22Rv1 (cell line): ENCODE data around the gene IRF1.

ENCODE experiments used
- H3K27ac ChIP-seq: fragments of 450-650 bp; 2 replicates; pipeline ENCODE4 v1.5.1; 2017
- ZFX ChIP-seq: fragments of 450-650 bp; IDR thresholded peaks from 2 replicates; pipeline ENCODE4 v1.6.1; 2017; ENCODE audit warnings: antibody characterized with exemption, borderline replicate concordance
- TF ChIP-seq, protein P1 (sequence below): fragments of 450-650 bp; IDR thresholded peaks from 2 replicates; pipeline ENCODE4 v1.5.1; 2017; ENCODE audit warnings: mild to moderate bottlenecking

Gene IRF1

DNA sequence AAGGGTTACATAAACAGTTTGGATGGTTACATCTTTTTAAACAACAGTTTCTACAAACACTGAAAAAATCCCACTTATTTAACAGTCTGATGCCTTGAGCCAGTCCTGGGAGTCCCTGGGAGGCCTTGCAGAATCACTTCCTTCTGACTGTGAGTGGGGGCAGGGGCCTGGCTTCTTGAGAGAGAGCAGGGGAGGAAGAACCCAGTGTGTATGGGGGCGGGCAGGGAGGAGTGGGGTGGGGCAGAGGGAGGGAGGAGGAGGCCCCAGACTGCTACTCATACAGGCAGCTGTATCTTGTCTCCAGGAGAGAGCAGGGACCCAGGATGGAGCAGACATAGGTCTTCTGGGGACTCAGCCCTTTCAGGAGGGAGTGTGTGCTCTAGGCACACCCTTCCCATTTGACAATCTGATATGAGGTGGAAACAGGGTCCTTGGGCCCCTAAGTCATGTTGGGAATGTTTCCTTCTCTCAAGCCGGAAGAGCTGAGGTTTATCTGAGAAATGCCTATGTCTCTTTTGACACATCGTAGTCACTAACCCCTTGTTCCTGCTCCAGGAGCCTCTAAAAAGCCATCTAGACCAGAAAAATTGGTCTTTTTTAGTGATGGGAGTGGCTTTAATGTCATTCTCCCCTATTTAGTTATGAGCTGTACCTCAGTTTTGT is 52.8 kb downstream of the IRF1 start:
- no peak overlapping the region for H3K27ac ChIP-seq
- TF ChIP-seq ZFX, result no peak
- TF ChIP-seq, protein P1, sequence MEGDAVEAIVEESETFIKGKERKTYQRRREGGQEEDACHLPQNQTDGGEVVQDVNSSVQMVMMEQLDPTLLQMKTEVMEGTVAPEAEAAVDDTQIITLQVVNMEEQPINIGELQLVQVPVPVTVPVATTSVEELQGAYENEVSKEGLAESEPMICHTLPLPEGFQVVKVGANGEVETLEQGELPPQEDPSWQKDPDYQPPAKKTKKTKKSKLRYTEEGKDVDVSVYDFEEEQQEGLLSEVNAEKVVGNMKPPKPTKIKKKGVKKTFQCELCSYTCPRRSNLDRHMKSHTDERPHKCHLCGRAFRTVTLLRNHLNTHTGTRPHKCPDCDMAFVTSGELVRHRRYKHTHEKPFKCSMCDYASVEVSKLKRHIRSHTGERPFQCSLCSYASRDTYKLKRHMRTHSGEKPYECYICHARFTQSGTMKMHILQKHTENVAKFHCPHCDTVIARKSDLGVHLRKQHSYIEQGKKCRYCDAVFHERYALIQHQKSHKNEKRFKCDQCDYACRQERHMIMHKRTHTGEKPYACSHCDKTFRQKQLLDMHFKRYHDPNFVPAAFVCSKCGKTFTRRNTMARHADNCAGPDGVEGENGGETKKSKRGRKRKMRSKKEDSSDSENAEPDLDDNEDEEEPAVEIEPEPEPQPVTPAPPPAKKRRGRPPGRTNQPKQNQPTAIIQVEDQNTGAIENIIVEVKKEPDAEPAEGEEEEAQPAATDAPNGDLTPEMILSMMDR, result no peak

DNA sequence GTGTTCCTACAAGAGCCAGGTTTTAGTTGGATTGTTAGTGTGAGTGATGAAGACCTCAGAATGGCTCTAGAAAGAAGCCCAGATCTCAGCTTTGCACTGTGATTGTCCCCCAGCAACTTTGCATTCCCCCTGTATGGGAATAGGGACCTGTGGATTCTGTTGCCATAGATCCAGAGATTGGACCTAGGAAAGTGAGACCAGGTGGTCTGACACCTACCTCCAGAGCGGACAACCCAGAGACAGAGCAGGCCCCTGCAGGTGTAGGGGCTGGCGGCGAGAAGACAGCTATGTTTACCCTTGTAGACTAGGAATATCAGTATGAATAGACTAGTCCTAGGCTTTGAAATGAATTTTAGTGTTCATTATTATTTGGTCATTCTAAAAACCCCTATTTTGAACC is 53.6 kb downstream of the IRF1 start:
- H3K27ac ChIP-seq, result no peak overlapping the region
- no peak for TF ChIP-seq ZFX
- TF ChIP-seq, protein P1, result no peak

DNA sequence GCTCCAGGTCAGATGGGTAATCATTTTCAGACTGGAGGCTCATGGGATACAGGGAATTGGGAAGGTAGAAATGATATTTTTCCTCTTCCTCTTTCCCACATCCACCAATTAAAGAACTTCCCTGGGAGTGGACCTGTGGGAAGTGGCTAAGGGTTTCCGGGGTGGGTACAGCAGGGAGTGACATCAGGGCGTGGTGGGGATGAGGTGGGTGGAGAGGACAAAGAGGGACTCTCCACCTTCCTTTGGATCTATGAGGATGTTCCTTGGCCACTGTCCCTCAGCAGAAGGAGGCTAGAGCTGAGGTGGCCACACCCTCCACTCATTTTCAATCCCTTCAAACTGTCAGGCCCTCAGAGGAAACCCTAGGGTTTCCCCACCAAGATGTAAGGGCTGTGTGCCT is 54.7 kb downstream of the IRF1 start:
- TF ChIP-seq, protein P1, result no peak
- no peak for TF ChIP-seq ZFX
- no peak overlapping the region for H3K27ac ChIP-seq

DNA sequence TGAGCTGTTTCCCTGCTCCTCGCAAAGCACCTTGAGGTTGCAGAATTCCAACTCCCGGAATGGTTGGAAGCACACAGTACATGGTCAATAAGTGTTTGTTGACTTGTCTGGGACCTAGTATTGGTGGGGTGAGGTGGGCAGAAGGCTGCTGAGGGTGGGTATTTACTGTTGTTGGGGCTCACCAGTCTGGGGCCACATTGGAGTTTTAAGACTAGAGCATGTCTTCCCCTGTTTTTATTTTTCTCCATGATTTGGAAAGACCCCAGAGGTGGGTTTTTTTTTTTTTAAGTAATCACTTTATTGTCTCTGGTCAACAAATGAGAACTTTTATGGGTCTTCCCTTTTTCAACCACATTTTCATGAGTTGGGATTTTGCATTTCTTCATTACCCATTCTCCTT is 55.1 kb downstream of the IRF1 start:
- TF ChIP-seq, protein P1, result no peak
- TF ChIP-seq ZFX, result no peak

DNA sequence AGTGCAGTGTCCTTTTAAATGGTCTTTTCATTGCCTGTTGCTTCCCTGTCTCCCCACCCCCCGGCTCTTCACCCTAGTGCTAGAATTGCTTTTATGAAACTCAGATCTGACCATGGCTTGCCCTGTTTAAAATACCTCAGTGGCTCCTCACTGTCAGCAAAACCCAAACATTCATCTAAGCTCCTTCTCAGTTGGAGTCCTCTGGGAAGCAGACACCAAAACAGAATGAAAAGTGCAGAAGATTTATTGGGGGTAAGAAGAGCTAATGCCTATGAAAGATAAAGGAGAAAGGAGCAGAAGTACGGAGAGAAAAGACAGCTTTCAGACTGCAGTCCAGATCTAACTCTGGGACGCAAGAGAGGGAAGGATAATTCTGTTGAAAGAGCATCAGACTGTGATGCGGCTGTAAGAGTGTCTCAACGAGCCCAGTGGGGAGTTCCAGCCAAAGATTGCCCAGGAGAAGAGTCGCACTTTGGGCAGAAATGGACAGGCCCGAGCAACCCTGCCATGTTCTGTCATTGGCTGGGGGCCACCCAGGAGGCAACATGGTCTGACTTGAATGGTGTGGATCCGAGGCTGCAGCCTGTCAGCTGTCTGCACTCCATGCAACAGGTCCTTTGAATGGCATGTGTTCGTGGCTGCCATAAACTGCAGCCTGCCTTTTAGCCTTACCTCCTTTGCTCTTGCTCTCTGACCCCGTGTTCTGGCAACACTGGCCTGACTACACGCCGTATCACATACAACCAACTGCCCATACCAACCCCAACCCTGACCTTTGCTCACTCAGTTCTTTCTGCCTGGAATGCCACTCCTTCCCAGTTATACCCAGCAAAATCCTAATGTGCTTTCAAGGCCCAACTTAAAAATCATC is 55.9 kb downstream of the IRF1 start:
- TF ChIP-seq, protein P1, result no peak
- no peak for TF ChIP-seq ZFX
- H3K27ac ChIP-seq, result no peak overlapping the region

More for the DNA sequence above, 55.1 kb downstream of the IRF1 start:
- H3K27ac ChIP-seq, result no peak overlapping the region

DNA sequence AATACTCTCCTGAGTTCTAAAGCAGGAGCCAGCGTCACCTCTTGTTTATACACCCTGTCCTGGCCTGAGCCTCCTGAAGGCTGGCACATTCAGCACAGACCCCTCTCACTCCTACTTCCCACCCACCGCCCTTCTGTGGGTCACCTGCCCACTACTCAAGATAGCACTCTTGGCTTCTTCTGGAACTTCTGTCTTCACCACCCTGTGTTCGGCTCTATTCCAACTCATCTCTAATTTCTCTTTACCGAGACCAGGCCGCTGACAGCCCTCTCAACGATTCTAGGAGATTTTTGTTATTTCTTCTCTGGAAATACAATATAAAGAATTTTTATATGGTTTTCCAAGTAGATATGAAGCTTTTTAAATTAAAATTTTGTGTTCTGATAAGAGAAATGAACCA is 57.4 kb downstream of the IRF1 start:
- no peak for TF ChIP-seq ZFX
- TF ChIP-seq, protein P1, result no peak
- no peak overlapping the region for H3K27ac ChIP-seq

DNA sequence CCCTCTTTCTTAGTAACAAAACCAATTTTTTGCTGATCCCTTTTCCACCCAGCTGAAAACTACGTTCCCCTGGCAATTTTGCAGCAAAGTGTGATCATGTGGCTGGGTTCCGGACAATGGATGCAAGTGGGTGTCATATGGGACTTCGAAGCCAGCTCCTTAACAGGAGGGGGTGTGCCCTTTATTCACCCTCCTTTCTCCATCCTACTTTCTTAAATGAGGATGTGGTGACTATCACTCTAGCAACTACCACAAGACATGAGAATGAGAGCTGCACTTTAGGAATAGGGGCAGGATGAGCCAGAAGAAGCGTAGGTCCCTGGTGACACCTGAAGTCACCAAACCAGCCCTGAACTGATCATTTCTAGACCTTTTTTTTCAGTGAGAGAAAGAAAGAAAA is 58.9 kb downstream of the IRF1 start:
- H3K27ac ChIP-seq, result no peak overlapping the region

More for the DNA sequence above, 58.9 kb downstream of the IRF1 start:
- TF ChIP-seq, protein P1, result no peak
